Stimulated activated CD4-positive, alpha-beta T cell treated with anti-CD3 and anti-CD28 coated beads, TNF-alpha, amount 100 ng/mL, for 48 hours (primary cell): ENCODE results near the gene ANP32A.
A peak's percentile ranks its signal among the peaks of the same experiment; 100 is the strongest.

Source experiments
- DNase-seq, 3 donors: peaks; one replicate each; pipeline ENCODE4 v3.0.0-alpha.2; 2020; ENCODE audit warnings: low read depth in 3 of 3

The ANP32A gene

DNA sequence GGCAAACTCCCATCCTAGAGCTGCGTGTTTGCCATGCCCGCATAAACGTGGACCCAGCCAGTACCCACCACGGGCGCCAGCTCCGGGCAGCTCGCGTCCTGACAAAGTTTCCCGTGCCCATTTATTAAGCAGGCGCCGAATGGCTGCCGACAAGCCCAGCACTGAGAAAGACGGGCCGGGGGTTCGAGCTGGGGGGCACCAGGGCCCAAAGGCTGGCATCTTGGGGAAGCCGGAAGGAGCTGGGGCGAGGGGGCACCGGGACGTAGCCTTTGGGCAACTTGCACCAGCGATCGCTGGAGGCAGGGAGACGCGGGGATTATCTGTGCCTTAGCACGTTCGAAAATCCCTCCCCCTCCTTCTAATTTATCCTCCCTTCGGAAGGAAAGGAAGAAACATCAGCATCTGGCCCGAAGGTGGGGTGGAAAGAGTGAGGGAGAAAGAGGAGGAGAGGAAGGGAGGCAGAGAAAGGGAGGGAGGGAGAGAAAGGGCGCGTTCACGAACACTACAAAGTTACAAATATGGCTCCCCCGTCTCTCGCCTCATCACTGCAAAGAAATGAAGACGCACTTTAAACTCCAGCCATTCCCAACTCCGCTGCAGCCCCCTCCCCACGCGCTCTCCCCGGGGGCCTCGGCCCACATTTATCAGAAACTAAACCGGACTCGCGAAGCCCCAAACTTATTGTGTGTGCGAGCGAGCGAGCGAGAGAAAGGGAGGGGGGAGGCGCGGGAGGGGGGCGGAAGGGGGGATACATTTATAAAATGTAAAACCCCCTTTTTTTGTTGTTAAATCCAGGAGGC is 1.0 kb downstream of the ANP32A start:
- DNase-seq, result peak in 1 of 3 donors; percentile 11

DNA sequence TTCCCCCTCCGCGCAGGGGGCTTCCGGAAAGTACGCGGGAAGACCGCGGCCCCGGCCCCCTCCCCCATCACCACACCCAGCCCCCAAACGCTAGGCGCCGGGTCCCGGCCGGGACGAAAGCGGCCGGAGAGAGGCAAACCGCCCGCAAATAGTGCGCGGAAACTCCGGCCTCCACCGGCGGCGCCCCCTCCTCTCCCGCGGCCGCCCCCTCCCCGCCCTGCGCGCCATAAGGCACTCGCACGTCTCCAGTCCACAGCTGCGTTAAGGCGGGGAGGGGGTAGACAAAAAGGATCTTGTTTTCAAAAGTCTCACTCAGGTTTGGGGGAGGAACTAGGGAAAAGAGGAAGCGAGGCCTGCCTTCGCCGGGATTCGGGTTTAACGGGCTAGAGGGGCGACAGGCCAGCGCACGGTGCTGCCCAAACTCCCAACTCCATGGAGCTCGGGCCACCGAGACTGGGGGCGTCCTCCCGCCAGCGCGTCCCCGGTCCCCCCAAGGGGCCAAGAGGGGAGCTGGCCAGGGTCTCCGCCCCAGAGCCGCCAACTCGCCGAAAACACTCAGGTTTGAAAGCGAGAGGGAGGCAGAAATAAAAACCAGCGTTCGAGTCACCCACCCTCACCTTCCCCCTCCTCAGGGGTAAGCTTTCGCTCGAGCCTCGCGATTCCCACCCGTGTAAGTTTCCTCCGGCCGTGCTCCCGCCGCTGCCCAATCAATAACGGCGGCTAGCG is 1.8 kb downstream of the ANP32A start:
- DNase-seq, result peak in 2 of 3 donors; percentile 10 to 37

DNA sequence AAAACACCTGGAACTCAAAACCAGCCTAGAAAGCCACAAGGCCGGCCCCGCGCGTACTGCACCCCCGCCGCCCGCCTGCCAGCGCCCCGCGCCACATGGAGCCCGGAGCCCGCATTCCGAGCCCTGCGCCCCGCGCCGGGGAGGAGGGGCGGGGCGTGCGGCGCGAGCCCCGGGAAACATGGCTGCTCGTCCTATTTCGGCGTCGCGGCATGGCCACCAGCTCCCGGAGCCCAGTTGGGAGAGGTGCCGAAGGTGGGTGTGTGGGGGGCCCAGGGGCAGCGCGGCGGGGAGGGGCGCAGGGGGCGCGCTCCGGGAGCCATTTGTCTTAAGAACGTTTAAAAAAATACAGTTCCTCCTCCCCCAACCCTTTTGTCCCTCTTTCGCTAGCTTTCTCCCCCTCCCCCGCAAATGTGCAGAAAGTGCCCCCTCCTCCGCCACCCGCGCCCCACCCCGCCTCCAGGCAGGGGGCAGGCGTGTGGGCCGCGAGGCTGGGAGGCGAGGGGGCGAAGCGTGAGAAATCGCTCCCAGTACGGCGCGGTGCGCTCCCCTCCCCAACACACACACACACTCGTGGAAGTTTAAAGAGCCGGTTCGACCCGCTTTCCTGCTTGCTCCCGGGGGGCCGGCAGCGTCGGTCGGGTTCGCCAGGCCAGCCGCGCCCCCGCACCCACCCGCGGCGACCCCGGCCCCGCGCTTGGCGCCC is 2.5 kb downstream of the ANP32A start:
- DNase-seq, result peak; percentile 43 to 50 (median 48)

DNA sequence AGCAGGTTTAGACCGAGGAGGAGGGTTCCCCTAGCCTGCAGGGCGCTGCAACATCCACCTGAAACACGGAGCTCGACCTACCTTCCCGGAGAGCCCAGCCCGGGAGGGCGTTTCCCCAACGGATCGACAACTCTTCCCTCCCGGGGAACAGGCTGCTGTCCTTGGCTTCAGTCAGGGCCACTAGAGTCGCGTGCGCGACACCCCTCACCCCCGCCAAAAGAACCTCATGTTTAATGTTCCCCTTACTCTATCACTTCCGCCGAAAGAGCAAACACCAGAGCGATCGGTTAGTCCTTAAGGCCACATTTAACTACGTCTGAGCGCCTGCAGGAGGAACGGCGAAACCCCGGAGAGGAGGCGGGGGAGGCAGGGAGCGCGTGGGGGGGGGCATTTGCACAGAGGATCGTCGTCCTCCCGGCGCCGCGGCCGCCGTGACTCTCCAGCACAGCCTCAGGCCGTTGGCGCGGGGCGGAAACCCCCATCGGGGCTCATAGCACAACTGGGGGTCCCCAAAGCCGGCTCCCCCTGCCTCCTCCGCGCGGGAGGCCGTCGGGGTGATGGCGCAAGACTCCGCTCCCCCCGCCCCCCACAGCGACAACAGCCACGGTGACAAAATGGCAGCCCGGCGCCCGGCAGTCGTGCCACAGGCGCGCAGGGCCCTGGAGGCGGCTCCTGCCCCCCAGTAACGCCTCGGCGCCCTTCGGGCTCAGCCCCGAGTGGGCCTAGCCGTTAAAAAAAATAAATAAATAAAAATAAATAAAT is 3.2 kb downstream of the ANP32A start:
- DNase-seq, result peak; percentile 40 to 68 (median 55)

DNA sequence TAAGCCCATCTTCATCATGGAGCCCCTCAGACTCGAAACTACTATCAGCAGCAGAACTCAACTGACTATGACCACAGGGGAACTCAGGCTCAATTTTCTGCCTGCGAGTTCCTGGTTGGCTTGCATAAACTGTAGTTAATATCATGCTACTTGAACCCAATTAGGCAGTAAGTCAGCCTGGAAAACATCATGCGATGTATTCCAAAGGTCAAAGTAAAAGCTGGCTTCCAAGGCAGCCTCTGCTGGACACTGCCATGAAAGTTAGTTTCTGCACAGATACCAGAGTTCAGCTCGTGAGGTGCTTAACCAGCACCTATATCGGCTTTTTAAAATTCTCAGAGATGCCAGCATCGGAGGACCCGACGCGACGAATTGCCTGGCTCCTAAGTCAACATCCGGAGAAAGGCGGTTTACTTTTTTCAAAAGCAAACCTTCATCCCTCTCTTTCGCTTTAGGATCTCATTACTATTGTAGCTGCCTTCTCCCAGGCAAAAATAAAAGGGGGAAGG is 3.8 kb downstream of the ANP32A start:
- DNase-seq, result no peak

DNA sequence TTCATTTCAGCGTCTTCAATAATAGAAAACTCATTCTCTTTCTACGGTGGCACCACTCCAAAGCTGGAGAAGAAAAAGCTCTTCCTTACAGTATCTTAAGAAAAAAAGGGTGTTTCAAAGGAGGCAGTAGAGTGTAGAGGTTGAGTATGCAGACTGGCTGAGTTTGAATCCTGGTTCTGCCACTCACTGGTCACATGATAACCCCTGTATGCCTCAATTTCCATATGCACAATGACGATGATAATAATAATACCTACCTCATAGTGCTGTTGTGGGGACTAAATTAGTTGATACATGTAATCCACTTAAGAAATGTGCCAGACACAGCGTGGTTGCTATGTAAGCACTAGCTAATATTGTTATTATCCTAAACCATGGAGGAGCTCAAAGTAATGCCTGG is 4.5 kb downstream of the ANP32A start:
- DNase-seq, result no peak

DNA sequence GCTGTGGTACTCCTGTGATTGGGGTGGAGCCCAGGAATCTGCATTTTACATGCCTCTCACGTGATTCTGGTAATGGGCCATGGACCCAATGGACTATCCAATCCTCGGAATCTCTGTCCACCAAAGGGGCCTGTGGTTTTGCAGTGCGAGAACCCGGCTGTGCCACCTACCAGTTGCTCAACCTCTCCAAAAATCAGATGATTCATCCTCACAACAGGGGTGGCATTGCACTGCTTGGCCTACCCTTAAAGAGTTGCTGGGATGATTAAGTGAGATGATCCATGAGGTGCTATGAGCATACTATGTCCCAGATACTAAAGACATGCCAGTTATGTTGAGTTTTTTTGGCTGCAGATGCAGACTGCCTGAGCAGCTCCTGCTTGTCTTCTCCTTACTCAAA is 5.1 kb downstream of the ANP32A start:
- no peak for DNase-seq

DNA sequence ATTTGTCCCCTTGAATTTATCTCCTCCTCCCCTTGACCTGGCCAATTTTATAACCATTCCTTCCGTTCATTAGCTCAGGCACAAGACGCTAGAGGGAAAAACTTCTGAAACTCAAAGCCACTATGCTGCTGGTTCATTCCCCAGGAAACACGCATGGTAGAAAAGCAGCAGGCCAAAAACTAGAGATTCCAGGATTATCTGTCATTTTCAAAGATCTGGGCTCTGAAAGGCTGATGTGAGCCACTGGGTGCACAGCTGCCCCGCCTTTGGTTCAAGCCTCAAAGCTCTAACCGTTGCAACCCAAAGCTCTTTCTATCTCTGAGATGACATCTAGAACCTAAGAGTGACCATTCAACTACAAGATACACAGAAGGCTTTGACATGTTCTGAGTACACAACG is 6.1 kb downstream of the ANP32A start:
- DNase-seq, result no peak

DNA sequence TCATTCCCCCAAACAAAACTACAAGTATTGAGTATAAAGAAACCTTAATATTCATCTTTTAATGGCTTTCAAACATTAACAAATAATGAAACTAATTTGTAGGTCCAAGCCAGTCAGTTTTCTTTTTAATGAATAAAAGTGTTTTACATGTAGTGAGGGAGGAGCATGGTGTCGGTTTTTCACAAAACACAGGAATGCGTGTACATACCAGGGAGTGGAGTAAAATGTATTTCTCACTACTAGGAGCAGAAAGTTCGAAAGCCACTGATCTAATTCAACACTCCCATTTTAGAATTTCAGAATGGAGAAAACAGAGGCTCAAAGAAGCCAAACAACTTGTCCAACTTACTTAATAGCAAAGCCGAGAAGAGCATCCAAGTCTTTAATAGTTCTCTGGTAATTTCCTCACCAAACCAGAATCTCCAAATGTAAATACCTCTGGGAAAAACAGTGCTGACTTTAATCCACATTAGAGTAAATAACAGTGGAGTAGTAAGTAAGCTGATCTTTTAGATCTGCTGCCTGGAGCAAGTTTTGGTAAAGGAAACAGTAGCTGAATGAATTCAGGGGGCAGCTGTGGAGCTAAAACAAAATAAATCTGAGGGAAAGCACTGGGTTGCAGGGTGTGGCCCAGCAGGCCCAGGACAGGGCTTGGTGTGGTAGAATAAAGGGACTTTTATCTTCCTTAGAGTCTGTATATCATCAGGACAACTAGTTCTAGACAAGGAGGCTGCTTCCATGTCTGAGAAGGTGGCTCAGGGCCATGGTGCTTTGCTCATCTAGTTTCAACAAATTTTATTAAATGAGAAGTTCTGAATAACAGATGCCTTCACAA is 7.9 kb downstream of the ANP32A start:
- no peak for DNase-seq

DNA sequence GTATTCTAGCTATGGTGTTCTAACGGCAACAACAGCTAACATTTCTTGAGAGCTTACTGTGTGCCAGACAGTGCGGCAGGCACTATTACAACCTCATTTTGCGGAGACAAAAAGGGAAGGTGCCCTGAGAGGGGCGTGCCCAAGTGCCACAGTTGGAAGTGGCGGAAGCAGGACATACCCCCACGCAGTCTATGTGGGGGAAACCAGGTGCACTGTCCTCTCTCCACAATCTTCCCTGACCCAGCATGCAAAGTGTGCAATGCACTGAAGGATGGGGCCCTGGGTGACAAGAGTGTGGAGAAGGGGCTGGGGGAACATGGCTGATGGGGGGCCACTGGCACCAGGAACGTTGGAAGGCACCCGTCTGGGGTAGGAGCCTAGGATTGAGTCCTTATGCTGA is 8.6 kb downstream of the ANP32A start:
- DNase-seq, result no peak

DNA sequence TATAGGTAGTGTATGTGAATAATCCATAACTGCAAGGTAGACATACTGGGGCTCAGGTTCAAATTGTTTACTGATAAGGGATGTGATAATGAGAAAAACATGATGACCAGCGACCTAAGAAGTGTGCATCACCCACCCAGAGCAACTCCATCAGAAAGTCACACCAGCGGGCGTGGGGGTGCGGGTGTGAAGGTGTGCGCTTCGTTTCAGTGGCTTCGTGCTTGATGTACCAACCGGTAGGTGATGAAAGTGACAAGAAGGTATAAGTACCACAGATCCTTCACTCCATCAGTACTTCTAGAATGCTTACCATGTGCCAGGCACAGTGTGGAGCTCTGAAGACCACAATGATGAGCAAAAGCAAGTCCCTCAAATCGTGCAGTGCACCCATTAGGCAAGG is 11.2 kb downstream of the ANP32A start:
- no peak for DNase-seq

DNA sequence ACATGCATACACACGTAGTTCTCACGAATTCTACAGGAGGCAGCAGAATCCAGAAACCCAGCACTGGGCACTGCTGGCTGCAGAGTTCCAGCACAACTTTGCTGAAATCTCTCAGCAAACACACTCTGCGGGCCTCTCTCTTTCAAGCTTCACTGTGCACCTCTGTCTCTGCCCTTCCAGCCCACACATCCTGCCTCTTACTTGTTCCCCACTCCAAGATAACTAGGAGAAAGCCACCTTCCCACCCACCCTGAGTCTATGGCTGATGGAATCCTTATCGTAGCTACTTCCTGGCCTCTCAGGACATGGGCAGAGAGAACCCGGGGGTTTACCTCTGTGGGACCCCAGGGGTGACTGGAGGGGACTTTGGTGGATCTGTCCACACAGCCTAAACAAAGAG is 11.9 kb downstream of the ANP32A start:
- no peak for DNase-seq

DNA sequence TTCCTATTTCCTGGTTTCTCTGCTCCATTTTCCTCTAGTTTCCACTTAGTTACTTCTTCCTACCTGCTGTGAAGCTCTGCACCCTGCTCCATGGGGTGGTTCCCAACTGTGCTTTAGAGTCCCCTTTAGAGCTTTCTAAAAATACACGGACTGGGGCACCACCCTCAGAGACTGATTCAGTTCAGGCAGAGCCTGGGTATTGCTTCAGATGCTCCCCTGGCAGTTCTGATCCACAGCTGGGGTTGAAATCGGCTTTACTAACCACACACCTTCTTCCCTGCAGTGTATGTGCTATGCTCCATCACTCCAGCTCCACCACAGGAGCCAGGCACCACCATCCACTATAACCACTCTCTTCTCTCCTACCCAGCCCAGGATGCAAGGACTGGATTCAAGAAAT is 12.6 kb downstream of the ANP32A start:
- no peak for DNase-seq

DNA sequence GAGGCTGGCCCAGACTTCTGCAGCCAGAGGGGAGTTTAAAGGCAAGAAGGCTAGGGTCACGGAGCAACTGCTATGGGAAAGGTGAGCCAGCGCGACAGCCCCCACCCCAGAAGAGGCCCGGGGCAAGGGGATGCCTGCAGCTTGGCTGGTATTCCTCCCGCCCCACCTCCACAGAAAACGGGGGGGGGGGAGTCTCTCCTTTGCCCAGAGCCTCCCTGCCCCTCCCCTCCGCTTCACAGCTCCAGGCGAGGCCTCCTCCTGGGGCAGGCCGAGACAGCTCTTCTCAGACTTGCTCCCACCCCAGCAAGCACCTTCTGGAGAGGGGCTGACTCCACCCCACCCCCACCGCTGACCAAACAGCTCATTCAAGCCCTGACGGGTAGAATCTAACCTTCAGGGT is 13.4 kb downstream of the ANP32A start:
- no peak for DNase-seq

DNA sequence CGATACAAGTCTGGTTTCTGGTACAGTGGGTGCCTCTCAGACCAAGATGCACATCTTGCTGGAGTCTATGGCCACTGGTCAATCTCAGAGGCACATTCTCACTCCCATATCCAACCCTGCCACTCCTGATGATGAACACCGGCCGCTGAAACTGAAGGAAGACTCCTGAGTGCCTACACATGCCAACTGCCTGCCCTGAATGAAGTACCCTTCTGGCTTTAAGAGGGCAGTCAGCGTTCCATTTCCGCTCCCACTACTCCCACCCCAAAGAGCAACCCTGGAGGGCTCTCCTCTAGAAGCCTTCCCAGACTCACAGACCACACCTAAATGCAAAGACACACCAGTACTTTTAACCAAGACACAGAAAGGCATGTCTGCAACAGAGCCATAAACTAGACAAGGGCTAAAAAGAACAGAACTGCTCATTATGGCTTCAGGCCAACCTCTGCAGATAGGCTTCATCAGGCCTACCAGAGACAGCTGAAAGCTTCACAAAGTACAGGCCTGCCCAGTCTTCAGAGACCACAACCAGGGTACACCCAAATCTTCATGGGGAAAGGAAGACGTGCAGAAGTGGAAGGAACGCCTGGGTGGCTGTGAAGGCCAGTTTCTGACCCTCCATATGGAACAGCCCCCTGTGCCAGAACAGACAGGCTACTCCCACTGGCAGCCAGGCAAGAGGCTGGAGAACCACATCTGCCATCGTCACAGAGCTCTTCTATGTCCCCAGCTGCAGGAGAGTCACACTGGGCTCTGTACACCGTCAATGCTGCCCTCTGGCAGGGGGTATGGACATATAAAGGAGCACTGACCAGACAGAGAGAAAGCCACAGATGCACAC is 14.3 kb downstream of the ANP32A start:
- DNase-seq, result no peak

DNA sequence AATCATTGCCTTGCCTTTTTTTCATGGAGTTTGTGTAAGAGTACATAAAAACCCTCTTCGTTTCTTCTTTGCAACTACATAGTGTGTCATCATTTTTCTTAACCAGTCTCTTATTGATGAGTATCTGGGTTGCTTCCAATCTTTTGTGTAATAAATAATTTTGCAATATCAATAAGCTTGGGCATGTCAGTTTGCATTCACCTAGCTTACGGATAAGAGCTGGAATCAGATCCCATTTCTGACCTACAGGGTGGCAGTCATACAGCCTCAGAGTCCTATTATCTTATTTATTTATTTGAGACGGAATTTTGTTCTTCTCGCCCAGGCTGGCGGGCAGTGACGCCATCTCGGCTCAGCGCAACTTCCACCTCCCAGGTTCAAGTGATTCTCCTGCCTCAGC is 18.3 kb downstream of the ANP32A start:
- no peak for DNase-seq

DNA sequence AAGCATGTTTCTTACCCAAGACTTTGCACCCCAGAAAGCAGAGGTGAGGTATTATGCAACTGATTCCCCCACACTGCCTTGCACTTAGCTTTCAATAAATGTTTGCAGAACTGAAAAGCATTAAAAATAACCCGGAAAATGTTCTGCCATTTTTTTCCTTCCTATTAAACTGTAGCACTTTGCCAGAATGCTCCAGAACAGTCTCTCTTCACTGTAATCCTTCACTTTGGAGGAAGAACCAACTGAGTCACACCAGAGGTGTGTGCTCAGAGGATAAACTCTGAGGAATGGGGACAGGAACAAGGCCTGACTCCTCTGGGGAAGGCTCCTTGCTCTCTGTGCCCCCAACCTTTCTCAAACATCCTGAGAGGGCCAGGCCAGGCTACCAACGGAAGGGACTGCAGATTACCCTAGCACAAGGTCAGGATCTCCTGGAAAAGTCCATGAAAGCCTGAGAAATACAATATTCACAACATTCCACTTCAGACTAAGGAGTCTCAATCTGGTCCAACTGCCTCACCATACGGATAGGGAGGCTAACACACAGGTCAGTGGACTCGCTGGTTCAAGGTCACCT is 19.0 kb downstream of the ANP32A start:
- no peak for DNase-seq

DNA sequence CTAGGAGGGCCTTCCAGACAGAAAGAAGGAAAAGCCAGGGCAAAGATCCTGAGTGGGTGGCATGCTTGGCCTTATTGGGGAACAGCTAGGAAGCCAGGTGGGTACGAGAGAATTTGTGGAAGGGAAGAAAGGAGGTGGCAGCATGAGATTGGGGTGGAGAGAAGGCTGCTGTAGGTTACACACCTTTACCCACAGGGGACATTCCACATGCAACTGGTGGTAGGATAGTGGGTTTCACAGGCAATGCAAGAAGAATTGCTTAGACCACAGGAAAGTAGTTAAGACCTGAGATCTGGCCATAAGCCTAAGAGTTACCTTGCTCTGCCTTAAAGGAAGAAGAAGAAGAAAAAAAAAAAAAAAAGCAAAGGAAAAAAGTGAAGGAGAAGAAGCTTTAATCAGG is 19.8 kb downstream of the ANP32A start:
- DNase-seq, result no peak

DNA sequence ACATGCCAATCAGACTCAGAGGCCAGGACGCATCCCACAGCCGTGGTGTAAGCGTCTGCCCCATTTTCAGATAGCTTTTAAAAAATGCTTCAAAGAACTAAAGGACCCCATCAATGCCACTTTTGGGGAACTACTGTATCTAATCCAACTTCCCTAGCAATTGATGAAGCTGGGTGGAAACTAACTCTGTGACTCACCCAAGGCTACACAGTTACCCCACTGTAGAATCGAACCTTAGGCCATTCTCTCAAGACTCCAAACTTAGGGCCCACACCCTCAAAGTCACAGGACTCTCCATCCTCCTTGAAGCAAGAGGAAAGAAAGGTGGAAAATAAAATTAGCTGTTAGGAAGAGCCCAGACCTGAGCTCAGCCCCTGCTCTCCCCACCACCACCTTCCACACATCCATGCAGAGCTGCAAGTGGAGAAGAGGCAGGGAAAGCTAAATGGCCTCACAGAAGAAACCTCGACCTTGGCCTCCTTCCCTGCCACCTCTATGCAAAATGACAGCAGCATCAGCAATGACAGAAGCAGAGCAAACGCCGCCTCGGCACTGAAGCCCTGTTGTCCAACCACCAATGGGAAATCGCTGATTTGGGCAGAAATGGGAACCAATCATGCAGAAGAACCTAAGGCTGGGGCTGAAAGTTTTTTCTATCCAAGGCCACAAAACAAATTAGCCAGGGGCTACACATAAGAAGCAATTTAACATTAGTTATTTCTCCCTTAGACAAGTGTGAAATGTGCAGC is 22.2 kb downstream of the ANP32A start:
- no peak for DNase-seq
